SK-N-MC (cell line): ENCODE data around the gene C9.

ENCODE experiments used
- EZH2 ChIP-seq: fragments of 200-600 bp; sonication (generic); IDR thresholded peaks from one replicate; pipeline ENCODE4 v1.6.1; 2017; ENCODE audit warnings: antibody characterized with exemption
- POLR2AphosphoS5 ChIP-seq: IDR thresholded peaks from 2 replicates; pipeline ENCODE4 v1.6.1; 2012; ENCODE audit warnings: mild to moderate bottlenecking, low read depth, low read length, borderline replicate concordance

DNA sequence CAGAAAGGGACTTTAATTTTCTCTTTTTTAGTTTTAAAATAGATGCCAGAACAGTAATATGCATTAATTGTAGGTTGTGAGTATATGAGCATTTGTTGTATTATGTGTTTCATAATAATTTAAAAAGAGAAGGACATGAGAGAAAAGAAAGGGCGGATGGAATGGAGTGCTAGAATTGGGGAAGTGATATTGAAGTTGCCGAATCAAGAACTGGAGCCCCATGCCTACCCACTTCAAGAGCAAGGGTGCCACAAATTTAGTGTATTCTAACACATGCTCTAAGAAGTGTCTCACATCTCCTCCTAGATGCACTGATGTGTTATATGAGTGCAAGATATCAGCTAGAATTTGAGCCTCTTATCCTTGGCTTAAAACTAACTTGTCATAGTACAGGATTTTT is 101.3 kb downstream of the C9 start:
- no peak for TF ChIP-seq POLR2AphosphoS5
- TF ChIP-seq EZH2, result no peak
